Measurements from ENCODE around the gene GPR89B.
"Not testable (repeated sequence)": the region's sequence is repeated elsewhere in the genome, so short reads cannot be mapped to it uniquely, and the experiment has no call there.

Gene GPR89B

GRCh38 chr1:147928236-147929132, at the start of gene GPR89B:
Gene GPR89B, plus strand, starts transcription at chr1:147928420. Its CDS starts 117 bp downstream, at chr1:147928537.
- peak; percentile 96 for DNase-seq

GRCh38 chr1:147879911-147880310, 48.3 kb upstream of the GPR89B start:
- DNase-seq, result no peak

DNA sequence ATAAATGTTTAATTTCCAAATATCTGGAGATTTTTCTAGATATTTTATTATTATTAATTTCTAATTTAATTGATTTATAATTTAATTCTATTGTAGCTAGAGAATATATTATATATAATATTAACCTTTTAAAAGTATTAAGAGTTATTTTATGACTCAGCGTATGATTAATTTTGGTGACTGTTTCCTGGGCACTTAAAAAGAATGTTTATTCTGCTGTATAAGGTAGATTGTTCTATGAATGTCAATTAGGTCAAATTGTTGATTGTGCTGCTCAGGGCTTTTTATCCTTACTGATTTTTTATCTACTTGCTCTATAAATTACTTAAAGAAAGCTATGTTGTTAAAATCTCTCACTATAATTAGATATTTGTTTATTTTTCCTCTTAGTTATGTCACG, 45.7 kb upstream of the GPR89B start:
- no peak for DNase-seq

GRCh38 chr1:147890177-147890790, 37.9 kb upstream of the GPR89B start:
- DNase-seq, result peak; percentile 92

DNA sequence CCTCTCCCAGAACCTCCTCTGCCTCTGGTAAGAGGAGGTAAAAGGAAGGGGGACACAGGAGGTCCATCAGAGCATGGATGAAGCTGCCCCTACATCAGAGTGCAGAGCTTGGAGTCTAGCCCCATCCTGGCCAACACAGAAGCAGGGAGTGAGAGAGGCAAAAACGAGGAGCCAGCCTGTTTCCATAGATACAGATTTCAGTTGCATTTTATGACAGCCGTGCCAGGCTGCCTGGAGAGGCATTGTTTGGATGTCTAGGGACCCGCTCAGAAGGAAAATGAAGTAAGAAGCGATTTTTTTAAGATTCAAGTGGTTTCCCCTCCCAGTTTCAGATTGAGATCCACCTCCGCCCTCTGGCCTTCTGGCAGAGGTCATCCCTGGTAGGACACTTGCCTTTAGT, 37.1 kb upstream of the GPR89B start:
- DNase-seq, result no peak

DNA sequence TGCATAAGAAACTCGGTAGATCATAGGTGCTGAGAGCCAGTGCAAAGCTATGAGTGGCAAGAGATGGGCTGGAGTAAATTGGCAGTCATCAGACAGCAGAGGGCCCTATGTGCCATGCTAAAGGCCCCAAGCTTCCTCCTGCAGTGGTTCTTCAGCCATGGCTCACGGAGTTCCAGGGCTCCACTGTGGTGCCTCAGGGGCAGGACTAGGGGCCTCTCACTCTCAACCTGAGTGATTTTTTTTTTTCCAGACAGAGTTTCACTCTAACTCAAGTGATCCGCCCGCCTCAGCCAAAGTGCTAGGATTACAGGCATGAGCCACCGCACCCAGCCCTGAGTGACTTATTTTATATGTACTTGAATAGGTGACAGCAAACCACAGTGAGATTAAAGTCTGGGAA, 36.0 kb upstream of the GPR89B start:
- DNase-seq, result no peak

DNA sequence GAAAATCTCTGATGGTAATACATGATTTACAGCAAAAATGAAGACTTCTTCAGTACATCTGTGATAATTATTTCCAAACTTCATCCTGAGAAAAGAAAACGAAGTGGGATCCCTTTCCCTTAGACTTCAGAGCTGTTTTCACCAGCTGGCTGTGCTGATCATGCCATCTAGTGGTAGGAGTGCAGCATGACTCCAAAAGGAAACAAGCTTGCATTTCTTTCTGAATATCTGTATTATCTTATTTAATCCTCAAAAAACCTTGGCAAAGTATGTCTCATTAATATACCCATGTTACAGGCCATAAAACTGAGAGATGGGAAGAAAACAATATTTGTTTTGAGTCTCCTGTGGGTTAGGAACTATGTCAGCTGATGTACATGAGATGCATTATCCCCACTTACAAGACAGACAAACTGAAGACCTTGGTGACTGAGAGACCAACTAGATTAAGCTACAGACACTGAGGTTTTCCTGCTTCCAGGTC, 35.4 kb upstream of the GPR89B start:
- DNase-seq, result no peak

DNA sequence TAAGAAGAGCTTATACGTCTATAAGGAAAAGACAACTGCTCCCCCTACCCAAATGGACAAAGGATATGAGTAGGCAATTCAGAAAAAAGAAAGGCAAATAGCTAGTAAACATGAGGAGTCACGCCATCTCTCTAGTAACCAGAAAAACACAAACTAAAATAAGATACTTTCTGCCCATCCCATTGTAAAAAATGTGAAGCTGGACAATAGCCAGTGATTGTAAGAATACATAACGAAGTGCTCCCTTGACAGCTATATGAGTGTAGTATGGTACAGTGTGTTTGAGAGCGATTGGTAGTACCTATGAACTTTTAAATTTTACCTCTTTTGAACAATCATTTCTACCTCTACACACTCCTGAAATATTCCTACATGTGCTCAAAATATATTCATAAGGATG, 33.1 kb upstream of the GPR89B start:
- DNase-seq, result no peak

GRCh38 chr1:147897029-147897752, 31.0 kb upstream of the GPR89B start:
- no peak for DNase-seq

- no peak for DNase-seq
These were observed 30.4 kb upstream of the GPR89B start for GRCh38 chr1:147897789-147898188.

GRCh38 chr1:147902253-147902845, 25.9 kb upstream of the GPR89B start, which contains the start of gene GJA8:
Gene GJA8, plus strand, starts transcription at chr1:147902795. Its CDS starts 5,161 bp downstream, at chr1:147907956.
- peak; percentile 76 for DNase-seq

- no peak for DNase-seq
These were observed 23.5 kb upstream of the GPR89B start for GRCh38 chr1:147904726-147905125.

DNA sequence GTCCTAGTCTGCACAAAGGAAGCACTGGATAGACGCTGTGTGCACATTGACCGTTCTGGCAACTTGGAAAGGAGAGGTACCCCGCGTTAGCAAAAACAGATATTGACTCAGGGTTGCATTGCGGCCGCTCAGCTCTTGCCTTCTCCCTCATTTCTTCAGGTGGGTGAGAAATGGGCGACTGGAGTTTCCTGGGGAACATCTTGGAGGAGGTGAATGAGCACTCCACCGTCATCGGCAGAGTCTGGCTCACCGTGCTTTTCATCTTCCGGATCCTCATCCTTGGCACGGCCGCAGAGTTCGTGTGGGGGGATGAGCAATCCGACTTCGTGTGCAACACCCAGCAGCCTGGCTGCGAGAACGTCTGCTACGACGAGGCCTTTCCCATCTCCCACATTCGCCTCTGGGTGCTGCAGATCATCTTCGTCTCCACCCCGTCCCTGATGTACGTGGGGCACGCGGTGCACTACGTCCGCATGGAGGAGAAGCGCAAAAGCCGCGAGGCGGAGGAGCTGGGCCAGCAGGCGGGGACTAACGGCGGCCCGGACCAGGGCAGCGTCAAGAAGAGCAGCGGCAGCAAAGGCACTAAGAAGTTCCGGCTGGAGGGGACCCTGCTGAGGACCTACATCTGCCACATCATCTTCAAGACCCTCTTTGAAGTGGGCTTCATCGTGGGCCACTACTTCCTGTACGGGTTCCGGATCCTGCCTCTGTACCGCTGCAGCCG, 20.3 kb upstream of the GPR89B start:
- no peak for DNase-seq

DNA sequence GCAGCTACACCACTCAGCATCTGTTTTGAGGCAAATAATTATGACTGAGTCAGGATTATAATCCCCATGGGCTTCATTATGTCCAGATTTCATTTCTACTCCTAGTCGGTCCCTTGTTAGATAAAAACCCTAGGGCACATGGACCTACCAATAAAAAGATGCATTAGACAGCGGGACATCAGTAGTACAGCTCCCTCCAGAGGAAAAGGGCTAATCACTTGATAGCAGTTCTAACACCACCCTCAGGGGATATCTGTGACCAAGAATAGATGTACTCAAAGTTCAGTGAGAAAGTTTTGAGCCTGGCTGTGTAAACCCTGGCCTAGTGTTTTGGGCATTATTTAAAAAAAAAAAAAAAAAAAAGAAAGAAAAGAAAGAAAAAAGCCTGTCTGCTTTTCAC, 15.7 kb upstream of the GPR89B start:
- no peak for DNase-seq

- no peak for DNase-seq
These were observed 14.8 kb upstream of the GPR89B start for GRCh38 chr1:147913362-147913942.

- DNase-seq, result no peak
These were observed 8.3 kb upstream of the GPR89B start for GRCh38 chr1:147919896-147920295.

GRCh38 chr1:147924813-147925212, 3.4 kb upstream of the GPR89B start:
- no peak for DNase-seq

DNA sequence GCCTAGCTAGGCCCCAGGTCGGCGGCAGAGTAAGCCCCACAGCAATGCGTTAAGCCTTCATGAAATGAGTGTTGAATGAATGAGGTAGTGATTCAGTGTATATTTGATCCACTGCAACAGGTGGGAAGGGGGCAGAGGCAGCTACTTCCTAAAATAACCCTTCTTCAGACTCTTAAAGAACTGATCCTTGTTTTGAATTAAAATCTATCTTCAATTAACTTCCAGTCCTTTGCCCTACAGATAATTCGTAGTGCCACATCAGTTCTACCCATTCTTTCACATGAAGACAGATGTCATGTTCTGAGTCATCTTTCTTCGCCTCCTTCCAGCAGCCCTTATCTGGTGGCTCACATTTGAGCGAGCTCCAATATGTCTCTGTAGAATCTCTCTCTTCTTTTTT, 1.0 kb upstream of the GPR89B start:
- not testable (repeated sequence) for DNase-seq

- not testable (repeated sequence) for DNase-seq
These were observed 531 bp upstream of the GPR89B start for GRCh38 chr1:147927689-147928088.

DNA sequence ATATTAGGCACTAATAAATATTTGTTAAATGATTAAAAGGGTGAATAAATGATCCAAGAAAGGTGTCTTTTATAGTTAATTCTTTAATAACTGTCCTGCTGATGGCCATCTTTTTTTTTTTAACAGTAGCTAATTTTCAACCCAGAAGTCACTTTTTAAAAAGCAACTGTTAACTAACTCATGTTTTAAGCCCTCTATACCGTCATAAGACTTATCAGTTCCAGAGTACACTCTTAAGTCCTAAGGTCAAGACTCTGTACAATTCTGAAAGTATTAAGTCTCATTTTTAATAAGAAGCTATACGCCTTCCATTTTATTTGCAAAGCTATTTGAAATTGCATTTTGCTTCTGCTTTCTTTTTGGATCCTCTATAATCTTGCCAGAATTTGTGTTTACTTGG, 2.9 kb downstream of the GPR89B start:
- DNase-seq, result not testable (repeated sequence)

DNA sequence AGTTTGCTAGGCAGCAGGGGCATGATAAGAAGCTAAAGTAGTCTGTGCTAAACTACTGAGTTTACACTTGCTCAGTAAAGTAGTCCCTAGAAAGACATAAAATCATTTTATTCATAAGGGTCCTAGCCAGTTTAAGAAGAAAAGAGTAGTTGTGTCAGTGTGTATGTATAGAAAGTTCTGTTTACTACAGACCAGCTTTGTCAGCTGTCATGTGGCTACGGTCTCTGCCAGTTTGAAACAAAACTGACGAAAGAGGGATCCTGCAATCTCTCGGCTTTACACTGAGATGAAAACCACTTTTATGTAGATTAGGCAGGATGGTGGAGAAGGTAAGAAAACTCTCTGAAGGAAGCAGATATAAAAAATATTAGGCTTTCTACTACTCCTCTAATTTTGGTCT, 7.1 kb downstream of the GPR89B start:
- DNase-seq, result not testable (repeated sequence)

DNA sequence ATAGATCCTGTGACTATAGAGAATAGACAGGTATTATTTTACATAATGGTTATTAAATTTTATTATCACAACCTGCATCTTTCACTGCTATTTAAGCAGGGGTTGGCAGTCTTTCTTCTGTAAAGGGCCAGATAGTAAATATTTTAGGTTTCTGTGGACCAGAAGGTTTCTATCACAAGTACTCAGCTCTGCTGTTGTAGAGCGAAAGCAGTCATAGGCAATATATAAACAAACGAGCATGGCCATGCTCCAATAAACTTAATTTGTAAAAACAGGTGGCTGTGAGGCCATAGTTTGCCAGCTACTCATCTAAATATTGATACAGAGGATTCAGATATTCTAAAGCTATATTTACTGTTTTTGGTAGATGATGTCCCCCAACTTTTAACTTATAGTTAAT, 12.2 kb downstream of the GPR89B start:
- DNase-seq, result not testable (repeated sequence)

Data from islet precursor cell (in vitro differentiated cells).